B cell (primary cell): ENCODE data around the gene KPNB1. TPM values are rescaled to one million over a fixed set of nuclear protein-coding genes. Genes with fewer than 3 reads are reported as not detected.

ENCODE experiments used
- ATAC-seq: fragments of 200-7000 bp; cut with Tn5 transposase; one replicate; pipeline ENCODE4 v1.10.0; 2021; ENCODE audit warnings: low read depth, mild to moderate bottlenecking, moderate number of reproducible peaks, moderate library complexity
- CTCF ChIA-PET: fragments of 350-600 bp; sonication (Branson Sonifier 250); formaldehyde crosslinking; loops from one replicate; lab custom pipeline; 2021; ENCODE audit warnings: antibody characterized with exemption, inconsistent platforms; lab: Charles Lee
- POLR2A ChIA-PET: fragments of 350-600 bp; sonication (Branson Sonifier 250); formaldehyde crosslinking; loops from one replicate; lab custom pipeline; 2021; ENCODE audit warnings: antibody characterized with exemption; lab: Charles Lee
- DNase-seq: peaks from one replicate; pipeline ENCODE4 v3.0.0; 2013
- H2AFZ ChIP-seq: 2 replicates; pipeline ENCODE4 v1.6.1; 2012; ENCODE audit warnings: mild to moderate bottlenecking, low read depth, low read length; ENCODE audit not compliant: insufficient read depth, poor library complexity, severe bottlenecking
- H3K27ac ChIP-seq, 2 donors: 1 replicate in 1 of 2; 2 replicates in 1 of 2; pipeline ENCODE4 v1.5.1; 2012 to 2013; ENCODE audit warnings: low read length in 2 of 2, mild to moderate bottlenecking in 2 of 2, moderate library complexity in 1 of 2
- H3K27me3 ChIP-seq, 4 experiments: fragments of 200-600 bp in 1 of 4; sonication (generic) in 1 of 4; replicated peaks in 1 of 4; 1 replicate in 2 of 4; 2 replicates in 2 of 4; pipeline versions ENCODE4 v1.6.1 to v1.7.0; 2013 to 2016; ENCODE audit warnings: low read length in 3 of 4, mild to moderate bottlenecking in 2 of 4, mixed read lengths in 1 of 4, moderate library complexity in 1 of 4; ENCODE audit not compliant: insufficient read depth in 4 of 4, control insufficient read depth in 3 of 4; ENCODE audit errors: control extremely low read depth in 1 of 4
- H3K36me3 ChIP-seq, 2 experiments: replicated peaks in 1 of 2; 1 replicate in 1 of 2; 2 replicates in 1 of 2; pipeline versions ENCODE4 v1.6.1 to v1.7.1; 2013; ENCODE audit warnings: low read length in 1 of 2; ENCODE audit not compliant: insufficient read depth in 2 of 2, control insufficient read depth in 1 of 2; ENCODE audit errors: control extremely low read depth in 1 of 2, extremely low read depth in 1 of 2
- H3K4me1 ChIP-seq, 2 donors: fragments of 200-600 bp in 1 of 2; sonication (generic) in 1 of 2; 1 replicate in 1 of 2; 2 replicates in 1 of 2; pipeline versions ENCODE4 v1.5.1 to v1.6.1; 2013 to 2017; ENCODE audit warnings: low read length in 2 of 2; ENCODE audit not compliant: control insufficient read depth in 2 of 2, insufficient read depth in 2 of 2
- H3K4me2 ChIP-seq: replicated peaks from 2 replicates; pipeline ENCODE3; 2012; ENCODE audit warnings: mild to moderate bottlenecking, low read depth, low read length; ENCODE audit not compliant: poor library complexity, severe bottlenecking
- H3K4me3 ChIP-seq, 5 experiments: fragments of 200-600 bp in 1 of 5; sonication (generic) in 1 of 5; 1 replicate in 3 of 5; 2 replicates in 2 of 5; pipeline versions ENCODE4 v1.5.1 to v1.7.0; 2011 to 2016; ENCODE audit warnings: low read length in 4 of 5, mild to moderate bottlenecking in 4 of 5, low read depth in 2 of 5, control low read depth in 1 of 5, moderate library complexity in 1 of 5; ENCODE audit not compliant: insufficient read depth in 1 of 5; ENCODE audit errors: control extremely low read depth in 1 of 5, extremely low read depth in 1 of 5
- H3K79me2 ChIP-seq: fragments of 200-600 bp; sonication (generic); one replicate; pipeline ENCODE4 v1.6.0; 2016; ENCODE audit warnings: low read length; ENCODE audit not compliant: control insufficient read depth, insufficient read depth
- H3K9ac ChIP-seq: fragments of 200-600 bp; sonication (generic); 2 replicates; pipeline ENCODE4 v1.6.1; 2017; ENCODE audit warnings: mild to moderate bottlenecking, low read length, moderate library complexity
- H3K9me3 ChIP-seq, 3 donors: one replicate each; pipeline versions ENCODE4 v1.6.1 to v1.7.1; 2013; ENCODE audit warnings: low read length in 2 of 3; ENCODE audit not compliant: control insufficient read depth in 2 of 3, insufficient read depth in 1 of 3; ENCODE audit errors: control extremely low read depth in 1 of 3
- H4K20me1 ChIP-seq: 2 replicates; pipeline ENCODE4 v1.6.0; 2012; ENCODE audit warnings: mild to moderate bottlenecking, low read length; ENCODE audit not compliant: insufficient read depth, control insufficient read depth, poor library complexity, severe bottlenecking
- H3K27ac Mint-ChIP-seq: one replicate; pipeline ENCODE4 v1.8.0; 2021; ENCODE audit warnings: mixed read lengths
- H3K27me3 Mint-ChIP-seq: one replicate; pipeline ENCODE4 v1.8.0; 2021; ENCODE audit warnings: mixed read lengths
- H3K4me1 Mint-ChIP-seq: one replicate; pipeline ENCODE4 v1.8.0; 2021; ENCODE audit warnings: mixed read lengths
- H3K4me3 Mint-ChIP-seq: one replicate; pipeline ENCODE4 v1.8.0; 2021; ENCODE audit warnings: mixed read lengths
- H3K9me3 Mint-ChIP-seq: one replicate; pipeline ENCODE4 v1.8.0; 2022; ENCODE audit warnings: mixed read lengths; ENCODE audit not compliant: insufficient read depth
- CTCF ChIP-seq: fragments of 200-600 bp; IDR thresholded peaks from one replicate; pipeline ENCODE4 v1.8.0; 2022; ENCODE audit warnings: antibody characterized with exemption, mild to moderate bottlenecking
- EZH2 ChIP-seq: IDR thresholded peaks from 2 replicates; pipeline ENCODE4 v1.6.1; 2012; ENCODE audit warnings: borderline replicate concordance, low read depth, mild to moderate bottlenecking, moderate library complexity, low read length; ENCODE audit not compliant: insufficient read depth, poor library complexity, severe bottlenecking
- WGBS: methylation state at CpG from one replicate; pipeline ENCODE4 v1.1.5; 2013; ENCODE audit warnings: missing lambda C conversion rate; ENCODE audit not compliant: insufficient coverage; 5-methylcytosine and 5-hydroxymethylcytosine counted together
- intact Hi-C: fragments of 100-400 bp; cut with micrococcal nuclease; formaldehyde crosslinking; loops from one replicate; pipeline ENCODE4 v1.10.0; 2022
- polyA plus RNA-seq: library from polyadenylated mRNA; depleted of rRNA; stranded (reverse); fragments of >200 nt; gene quantifications from 2 replicates; pipeline ENCODE4 v1.2.3, GENCODE V29; 2012
- total RNA-seq, 2 donors: library from RNA; stranded (reverse); fragments of 120-200 nt in 1 of 2; gene quantifications; 1 replicate in 1 of 2; 2 replicates in 1 of 2; pipeline versions ENCODE4 v1.2.3 to v1.2.4, GENCODE V29; 2013 to 2022

The KPNB1 gene
- total and polyA plus RNA-seq, 2 donors (not counting 1 experiment from before 2014, with no cell fraction given) = 60.6 to 278 TPM

GRCh38 chr17:47694581-47695428 is 45.1 kb downstream of the KPNB1 start:
- H3K4me1 ChIP-seq = peaks cover 23 to 46% of the 10 kb centered on the region in 2 donors
- intact Hi-C loops = loop anchor here (2.0 to 10.0 kb wide), 2 partner anchors 40 to 110 kb away; no protein-coding TSS in a partner anchor

More at GRCh38 chr17:47694581-47695428, 45.1 kb downstream of the KPNB1 start:
- peak; percentile 67 for DNase-seq
- Histone ChIP-seq H3K4me3 (peak overlapping the region in 4 of 5 experiments; percentile 63 to 73 (median 68)), H3K27ac (peak overlapping the region; percentile 19 to 44), H3K27me3 (peaks cover 0 to 5% (median 2%) of the 10 kb centered on the region in 4 experiments), H3K9me3 (no peaks in the 10 kb centered on the region), H3K4me2 (peak overlapping the region; percentile 98), H3K36me3 (no peaks in the 10 kb centered on the region), H3K9ac (peak overlapping the region; percentile 70), H4K20me1 (peaks cover 4% of the 10 kb centered on the region), H2AFZ (peak overlapping the region; percentile 72), H3K79me2 (peaks cover 3% of the 10 kb centered on the region)
- ChIA-PET POLR2A (interaction anchor here (0.6 to 1.7 kb wide), 6 partner anchors 31 to 370 kb away, joined by 3 to 9 read pairs (median 4); partner anchors contain the start of gene TBX21), CTCF (interaction anchor here (0.9 to 1.6 kb wide), 4 partner anchors 10 to 38 kb away, joined by 4 to 5 read pairs (median 4); partner anchors contain the start of gene TBX21)
- peaks cover 39% of the 10 kb centered on the region for H3K4me1 Mint-ChIP-seq
- H3K9me3 Mint-ChIP-seq = no peaks in the 10 kb centered on the region
- peak overlapping the region; percentile 86 for H3K4me3 Mint-ChIP-seq
- peak overlapping the region; percentile 71 for H3K27ac Mint-ChIP-seq
- no peaks in the 10 kb centered on the region for H3K27me3 Mint-ChIP-seq
- TF ChIP-seq CTCF (no peak), EZH2 (no peak)
- peak; percentile 43 for ATAC-seq
- WGBS = under 1% methylated on average over 40 of the region's 65 CpGs
